H9 (cell line): ENCODE results near the gene ZSCAN25. TPM values are rescaled to one million over a fixed set of nuclear protein-coding genes. Genes with fewer than 3 reads are reported as not detected.

Source experiments
- DNase-seq: peaks from one replicate; pipeline ENCODE4 v3.0.0-alpha.2; 2017
- H2AFZ ChIP-seq: one replicate; pipeline ENCODE4 v1.6.1; 2013; ENCODE audit warnings: mild to moderate bottlenecking, low read length, control low read depth, moderate library complexity
- H2AK5ac ChIP-seq: 2 replicates; pipeline ENCODE4 v1.6.1; 2013; ENCODE audit warnings: low read length, control low read depth, mixed read lengths; ENCODE audit not compliant: insufficient read length
- H2BK120ac ChIP-seq: one replicate; pipeline ENCODE4 v1.6.1; 2013; ENCODE audit warnings: low read depth, mild to moderate bottlenecking, low read length, control low read depth, inconsistent platforms; ENCODE audit not compliant: poor library complexity, severe bottlenecking
- H2BK12ac ChIP-seq: 2 replicates; pipeline ENCODE4 v1.6.1; 2013; ENCODE audit warnings: low read length, control low read depth, mixed read lengths, low read depth; ENCODE audit not compliant: insufficient read length
- H2BK15ac ChIP-seq: 2 replicates; pipeline ENCODE4 v1.6.1; 2013; ENCODE audit warnings: low read depth, low read length, control low read depth
- H2BK20ac ChIP-seq: one replicate; pipeline ENCODE4 v1.6.1; 2013; ENCODE audit warnings: low read depth, mild to moderate bottlenecking, low read length, control low read depth, inconsistent platforms; ENCODE audit not compliant: poor library complexity, severe bottlenecking
- H2BK5ac ChIP-seq: 2 replicates; pipeline ENCODE4 v1.6.1; 2013; ENCODE audit warnings: low read length, control low read depth, mixed read lengths; ENCODE audit not compliant: insufficient read length
- H3K14ac ChIP-seq: 2 replicates; pipeline ENCODE4 v1.6.1; 2013; ENCODE audit warnings: low read length, control low read depth; ENCODE audit not compliant: insufficient read depth
- H3K18ac ChIP-seq: 2 replicates; pipeline ENCODE4 v1.6.1; 2013; ENCODE audit warnings: low read depth, mild to moderate bottlenecking, mixed read lengths, low read length, control low read depth; ENCODE audit not compliant: insufficient read length
- H3K23ac ChIP-seq: 2 replicates; pipeline ENCODE4 v1.6.1; 2013; ENCODE audit warnings: low read length, control low read depth, mixed read lengths, low read depth; ENCODE audit not compliant: insufficient read length
- H3K23me2 ChIP-seq: 2 replicates; pipeline ENCODE4 v1.6.1; 2013; ENCODE audit warnings: low read depth, mild to moderate bottlenecking, mixed read lengths, low read length, control low read depth; ENCODE audit not compliant: insufficient read length, poor library complexity, severe bottlenecking
- H3K27ac ChIP-seq: 2 replicates; pipeline ENCODE4 v1.5.1; 2013; ENCODE audit warnings: low read length, control low read depth, mixed read lengths, low read depth; ENCODE audit not compliant: insufficient read length
- H3K27me3 ChIP-seq: 2 replicates; pipeline ENCODE4 v1.6.1; 2013; ENCODE audit warnings: low read length, control low read depth, inconsistent platforms; ENCODE audit not compliant: insufficient read depth
- H3K4ac ChIP-seq: 2 replicates; pipeline ENCODE4 v1.6.1; 2013; ENCODE audit warnings: low read depth, mild to moderate bottlenecking, control low read depth, inconsistent platforms, low read length, moderate library complexity
- H3K4me1 ChIP-seq: 2 replicates; pipeline ENCODE4 v1.6.1; 2013; ENCODE audit warnings: low read length, control low read depth, inconsistent platforms; ENCODE audit not compliant: insufficient read depth
- H3K4me2 ChIP-seq: 2 replicates; pipeline ENCODE4 v1.6.1; 2013; ENCODE audit warnings: low read length, control low read depth, mixed read lengths; ENCODE audit not compliant: insufficient read length, insufficient read depth
- H3K56ac ChIP-seq: 2 replicates; pipeline ENCODE4 v1.6.1; 2013; ENCODE audit warnings: low read depth, mild to moderate bottlenecking, mixed read lengths, low read length, control low read depth; ENCODE audit not compliant: insufficient read length
- H3K79me1 ChIP-seq: 2 replicates; pipeline ENCODE4 v1.6.1; 2013; ENCODE audit warnings: low read depth, mild to moderate bottlenecking, moderate library complexity, low read length, control low read depth, inconsistent platforms; ENCODE audit not compliant: insufficient read depth, poor library complexity, severe bottlenecking
- H3K79me2 ChIP-seq: 2 replicates; pipeline ENCODE4 v1.6.1; 2013; ENCODE audit warnings: low read length, control low read depth, inconsistent platforms; ENCODE audit not compliant: insufficient read depth
- H3K9ac ChIP-seq: 2 replicates; pipeline ENCODE4 v1.6.1; 2013; ENCODE audit warnings: low read length, control low read depth, mixed read lengths; ENCODE audit not compliant: insufficient read length; ENCODE audit errors: extremely low read depth
- H3K9me3 ChIP-seq: one replicate; pipeline ENCODE4 v1.6.1; 2013; ENCODE audit warnings: low read depth, low read length, inconsistent platforms; ENCODE audit not compliant: control insufficient read depth
- H3T11ph ChIP-seq: one replicate; pipeline ENCODE4 v1.6.1; 2013; ENCODE audit warnings: mild to moderate bottlenecking, low read length, control low read depth, inconsistent platforms
- H4K20me1 ChIP-seq: one replicate; pipeline ENCODE4 v1.6.1; 2013; ENCODE audit not compliant: control insufficient read depth, insufficient read length, insufficient read depth
- H4K5ac ChIP-seq: 2 replicates; pipeline ENCODE4 v1.6.1; 2013; ENCODE audit warnings: low read depth, mild to moderate bottlenecking, mixed read lengths, low read length, control low read depth; ENCODE audit not compliant: insufficient read length
- H4K8ac ChIP-seq: replicated peaks from 2 replicates; pipeline ENCODE4 v1.6.1; 2013; ENCODE audit warnings: low read length, control low read depth, mixed read lengths, low read depth; ENCODE audit not compliant: insufficient read length
- H4K91ac ChIP-seq: 2 replicates; pipeline ENCODE4 v1.6.1; 2013; ENCODE audit warnings: low read depth, mild to moderate bottlenecking, moderate library complexity, mixed read lengths, low read length, control low read depth; ENCODE audit not compliant: insufficient read length
- H3K27ac Mint-ChIP-seq, 3 experiments: 2 replicates in 2 of 3; 3 replicates in 1 of 3; pipeline ENCODE4 v1.8.0; 2020 to 2021; ENCODE audit warnings: mixed read lengths in 3 of 3, mild to moderate bottlenecking in 1 of 3, moderate library complexity in 1 of 3
- H3K27me3 Mint-ChIP-seq: 2 replicates; pipeline ENCODE4 v1.8.0; 2021; ENCODE audit warnings: low read depth, mild to moderate bottlenecking, moderate library complexity, mixed read lengths
- H3K36me3 Mint-ChIP-seq, 3 experiments: 2 replicates in 2 of 3; 3 replicates in 1 of 3; pipeline ENCODE4 v1.8.0; 2020 to 2021; ENCODE audit warnings: low read depth in 3 of 3, mixed read lengths in 3 of 3; ENCODE audit not compliant: insufficient read depth in 1 of 3
- H3K4me1 Mint-ChIP-seq, 2 experiments: 2 replicates each; pipeline ENCODE4 v1.8.0; 2020; ENCODE audit warnings: mixed read lengths in 2 of 2
- H3K4me3 Mint-ChIP-seq, 2 experiments: 2 replicates in 1 of 2; 3 replicates in 1 of 2; pipeline ENCODE4 v1.8.0; 2020 to 2021; ENCODE audit warnings: mild to moderate bottlenecking in 2 of 2, mixed read lengths in 2 of 2, moderate library complexity in 1 of 2
- H3K9me3 Mint-ChIP-seq, 2 experiments: 2 replicates in 1 of 2; 3 replicates in 1 of 2; pipeline ENCODE4 v1.8.0; 2020; ENCODE audit warnings: mild to moderate bottlenecking in 2 of 2, mixed read lengths in 2 of 2, moderate library complexity in 1 of 2
- CTCF ChIP-seq: fragments of 200-600 bp; sonication (generic); conservative IDR thresholded peaks from 3 replicates; pipeline ENCODE4 v1.8.0; 2021; ENCODE audit warnings: antibody characterized with exemption, mild to moderate bottlenecking
- WGBS: extraction: QIAGEN DNeasy Blood & Tissue Kit; methylation state at CpG from one replicate; pipeline ENCODE4 v1.1.7; 2013; ENCODE audit warnings: missing lambda C conversion rate, low lambda C conversion rate, mixed read lengths; ENCODE audit not compliant: insufficient read length; ENCODE audit errors: extremely low coverage; 5-methylcytosine and 5-hydroxymethylcytosine counted together
- total RNA-seq: library from RNA; stranded (reverse); gene quantifications from 2 replicates; pipeline ENCODE4 v1.2.1, GENCODE V29; 2021

ZSCAN25 gene
- total RNA-seq, 1 experiment from 2014 or later: 21.3 TPM

GRCh38 chr7:99672573-99672972, 55.8 kb downstream of the ZSCAN25 start:
- Mint-ChIP-seq H3K4me1 (peaks cover 11% of the 10 kb centered on the region in 2 experiments), H3K27ac (no peak overlapping the region), H3K27me3 (no peaks in the 10 kb centered on the region), H3K36me3 (no peaks in the 10 kb centered on the region), H3K9me3 (no peaks in the 10 kb centered on the region), H3K4me3 (no peak overlapping the region)
- Histone ChIP-seq H3K18ac (no peak overlapping the region), H3T11ph (no peak overlapping the region), H3K79me1 (no peaks in the 10 kb centered on the region), H3K27me3 (no peaks in the 10 kb centered on the region), H4K8ac (no peak overlapping the region), H3K23me2 (no peaks in the 10 kb centered on the region), H2AK5ac (no peak overlapping the region), H2BK20ac (no peak overlapping the region), H2BK15ac (no peak overlapping the region), H3K4ac (no peak overlapping the region), H3K4me1 (no peaks in the 10 kb centered on the region), H2BK12ac (no peak overlapping the region), H4K5ac (no peak overlapping the region), H2BK5ac (no peak overlapping the region), H3K9me3 (no peaks in the 10 kb centered on the region), H3K79me2 (no peaks in the 10 kb centered on the region), H2AFZ (no peak overlapping the region), H3K27ac (no peak overlapping the region), H3K56ac (no peak overlapping the region), H3K4me2 (no peak overlapping the region), H3K9ac (no peak overlapping the region), H3K14ac (no peak overlapping the region; the same call in 1 of the 2 replicates), H4K20me1 (no peaks in the 10 kb centered on the region), H3K23ac (no peak overlapping the region), H2BK120ac (no peak overlapping the region), H4K91ac (no peak overlapping the region)
- TF ChIP-seq CTCF: no peak
- no CpG with 5 or more reads among the region's 7 CpGs for WGBS
- DNase-seq: no peak
